Kidney (tissue), 14 donors: Measurements from ENCODE around the gene PEAR1. TPM values are rescaled to one million over a fixed set of nuclear protein-coding genes. Genes with fewer than 3 reads are reported as not detected.

Experiments used
- DNase-seq, 5 donors: peaks; one replicate each; pipeline ENCODE4 v3.0.0-alpha.2; 2013 to 2020
- FAIRE-seq: peaks from 2 replicates; lab custom pipeline; 2012; peaks lifted over from hg19 to GRCh38; lab: Jason Lieb, UNC
- H3K27ac ChIP-seq, 2 donors: one replicate each; pipeline ENCODE4 v1.7.0; 2013; ENCODE audit warnings: low read depth in 2 of 2, low read length in 2 of 2, inconsistent platforms in 1 of 2
- H3K27me3 ChIP-seq: one replicate; pipeline ENCODE4 v1.7.1; 2013; ENCODE audit warnings: low read length, inconsistent platforms; ENCODE audit not compliant: control insufficient read depth, insufficient read depth
- H3K36me3 ChIP-seq, 3 donors: one replicate each; pipeline versions ENCODE4 v1.7.0 to v1.7.1; 2013; ENCODE audit warnings: low read length in 3 of 3, control low read depth in 1 of 3, inconsistent platforms in 1 of 3; ENCODE audit not compliant: insufficient read depth in 3 of 3, control insufficient read depth in 2 of 3
- H3K4me1 ChIP-seq, 3 donors: one replicate each; pipeline versions ENCODE4 v1.7.0 to v1.7.1; 2013; ENCODE audit warnings: low read length in 3 of 3, inconsistent platforms in 1 of 3, low read depth in 1 of 3; ENCODE audit not compliant: control insufficient read depth in 2 of 3, insufficient read depth in 2 of 3
- H3K4me3 ChIP-seq, 3 donors: one replicate each; pipeline versions ENCODE4 v1.7.0 to v1.8.1; 2013; ENCODE audit warnings: low read length in 3 of 3, control low read depth in 1 of 3, inconsistent platforms in 1 of 3
- H3K9ac ChIP-seq, 3 donors: one replicate each; pipeline versions ENCODE4 v1.7.0 to v1.7.1; 2013; ENCODE audit warnings: low read length in 3 of 3, control low read depth in 1 of 3, inconsistent platforms in 1 of 3
- H3K9me3 ChIP-seq, 3 donors: one replicate each; pipeline versions ENCODE4 v1.7.0 to v1.7.1; 2013; ENCODE audit warnings: low read length in 3 of 3, control low read depth in 1 of 3, inconsistent platforms in 1 of 3; ENCODE audit not compliant: control insufficient read depth in 2 of 3, insufficient read depth in 1 of 3
- CTCF ChIP-seq: IDR thresholded peaks from 3 replicates; pipeline ENCODE4 v1.5.1; 2012; ENCODE audit warnings: mild to moderate bottlenecking, moderate library complexity, borderline replicate concordance; ENCODE audit not compliant: insufficient read depth; ENCODE audit errors: extremely low read depth
- intact Hi-C: fragments of 100-400 bp; cut with DNase I; formaldehyde crosslinking; loops from one replicate; pipeline ENCODE4 v1.11.1; 2022
- polyA plus RNA-seq: library from polyadenylated mRNA; stranded (reverse); fragments of 350-450 nt; fragmentation: Illumina TruSeq; extraction: RNeasy Lipid Tissue Mini Kit (QIAGEN cat#74804); gene quantifications from one replicate; pipeline ENCODE4 v1.2.3, GENCODE V29; 2014; ENCODE audit warnings: low read depth, low replicate concordance; ENCODE audit not compliant: insufficient read depth
- total RNA-seq: library from RNA; stranded (reverse); fragmentation: NEBNext Ultra II Directional; extraction: Animal tissue kit (Norgen Biotek cat#: 25700); gene quantifications from one replicate; pipeline ENCODE4 v1.2.1, GENCODE V29; 2021
- donor health status: control.
- donor health status: control.
- donor health status: control.
- donor health status: control.
- donor health status: control.
- donor health status: DM: yes; HTN: yes; CAD: no.
- donor health status: Normal renal cell carcinoma (clear cell type).

Gene PEAR1
- total and polyA plus RNA-seq, 2 donors from 2014 or later, result 4.5 to 17.2 TPM

DNA sequence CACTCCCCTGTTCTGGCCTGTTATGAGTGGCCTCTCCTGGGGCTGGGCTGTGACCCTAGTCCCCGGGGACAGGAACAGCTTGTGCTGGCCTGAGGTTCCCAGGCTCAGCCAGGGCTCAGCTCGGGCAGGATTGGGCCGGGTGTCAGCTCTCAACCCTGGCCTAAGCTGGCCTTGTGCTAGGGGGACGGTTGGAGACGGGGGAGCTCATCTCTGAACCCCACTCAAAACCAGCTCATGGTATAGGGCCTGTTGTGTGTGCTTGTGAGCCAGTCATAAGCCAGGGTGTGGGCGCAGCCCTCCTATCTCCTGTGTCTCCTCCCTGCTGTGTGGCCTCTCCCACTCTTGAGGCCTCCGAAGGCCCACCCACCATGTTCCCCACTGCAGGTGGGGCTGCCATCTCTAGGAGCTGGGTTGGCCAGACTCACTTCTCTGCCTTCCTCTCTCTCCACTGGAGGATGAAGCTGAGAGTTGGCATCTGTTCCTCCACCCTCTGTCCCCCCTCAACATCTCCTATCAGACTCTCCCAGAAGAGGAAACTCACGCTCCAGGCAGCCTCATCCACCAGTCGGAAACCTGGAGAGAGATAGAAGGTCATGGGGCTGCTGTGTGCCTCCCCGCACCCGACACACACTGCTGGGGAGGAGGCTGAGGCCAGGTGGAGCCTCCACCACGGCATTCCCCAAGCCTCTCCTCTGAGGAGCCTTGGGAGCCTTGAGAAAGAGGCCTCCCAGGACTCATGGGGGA, 1.4 kb downstream of the PEAR1 start:
- no peaks in the 10 kb centered on the region for H3K36me3 ChIP-seq
- no peak for TF ChIP-seq CTCF
- H3K9ac ChIP-seq, result peak overlapping the region in 2 of 3 donors; percentile 54 to 67
- FAIRE-seq, result no peak
- DNase-seq, result peak in 2 of 5 donors; percentile 57 to 88
- H3K4me3 ChIP-seq, result peak overlapping the region in 1 of 3 donors; percentile 67
- peak overlapping the region; percentile 82 to 95 for H3K27ac ChIP-seq
- no peaks in the 10 kb centered on the region for H3K9me3 ChIP-seq
- intact Hi-C loops, result no loop called here
- no peaks in the 10 kb centered on the region for H3K27me3 ChIP-seq
- H3K4me1 ChIP-seq, result peaks cover 0 to 16% (median 4%) of the 10 kb centered on the region in 3 donors

DNA sequence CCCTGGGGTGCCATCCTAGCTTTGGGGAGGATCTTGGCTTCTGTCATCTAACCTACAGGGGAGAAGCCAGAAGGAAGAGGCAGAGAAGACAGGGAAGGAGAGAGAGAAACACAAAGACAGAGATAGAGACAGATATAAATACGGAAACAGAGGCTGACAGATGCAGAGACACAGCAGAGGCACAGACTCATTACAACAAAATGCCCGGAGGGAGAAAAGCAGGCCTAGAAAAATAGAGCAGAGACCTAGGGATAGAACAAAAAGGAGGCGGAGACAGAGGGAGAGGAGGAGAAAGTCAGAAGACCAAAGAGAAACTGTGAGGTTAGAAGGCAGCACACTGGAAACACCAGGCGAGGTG, 1.9 kb downstream of the PEAR1 start:
- peak overlapping the region; percentile 82 to 95 for H3K27ac ChIP-seq
- H3K9me3 ChIP-seq, result no peaks in the 10 kb centered on the region
- no peak for TF ChIP-seq CTCF
- DNase-seq, result no peak
- peaks cover 0 to 18% (median 4%) of the 10 kb centered on the region in 3 donors for H3K4me1 ChIP-seq
- H3K4me3 ChIP-seq, result peak overlapping the region in 1 of 3 donors; percentile 67
- intact Hi-C loops, result no loop called here
- no peaks in the 10 kb centered on the region for H3K36me3 ChIP-seq
- H3K27me3 ChIP-seq, result no peaks in the 10 kb centered on the region
- no peak for FAIRE-seq
- H3K9ac ChIP-seq, result peak overlapping the region in 2 of 3 donors; percentile 29 to 61

GRCh38 chr1:156895927-156896326, 2.4 kb downstream of the PEAR1 start:
- no peak for FAIRE-seq
- Histone ChIP-seq H3K27me3 (no peaks in the 10 kb centered on the region), H3K36me3 (no peaks in the 10 kb centered on the region), H3K27ac (peak overlapping the region in 1 of 2 donors; percentile 95), H3K9me3 (no peaks in the 10 kb centered on the region), H3K4me3 (no peak overlapping the region), H3K4me1 (peaks cover 0 to 18% (median 4%) of the 10 kb centered on the region in 3 donors), H3K9ac (no peak overlapping the region)
- intact Hi-C loops, result no loop called here
- no peak for TF ChIP-seq CTCF
- DNase-seq, result peak in 1 of 5 donors; percentile 22
